RWPE1 (cell line): Measurements from ENCODE around the gene UVSSA.
"Not testable (repeated sequence)": the region's sequence is repeated elsewhere in the genome, so short reads cannot be mapped to it uniquely, and the experiment has no call there.

ENCODE experiments used
- CTCF ChIA-PET: fragments of 350-600 bp; sonication (Branson Sonifier 250); formaldehyde crosslinking; extraction: SDS; loops from one replicate; lab custom pipeline; 2021; lab: Yijun Ruan, JAX
- POLR2A ChIA-PET: fragments of 400-600 bp; formaldehyde crosslinking; extraction: SDS; loops from one replicate; lab custom pipeline; 2020; ENCODE audit warnings: antibody characterized with exemption; ENCODE audit not compliant: low non-redundant PET; lab: Yijun Ruan, JAX
- DNase-seq: peaks from one replicate; pipeline ENCODE4 v3.0.0; 2012; ENCODE audit warnings: low spot score
- H3K27ac ChIP-seq: fragments of 450-650 bp; 2 replicates; pipeline ENCODE4 v1.5.1; 2017
- TF ChIP-seq, protein P1 (sequence below): fragments of 450-650 bp; conservative IDR thresholded peaks from 2 replicates; pipeline ENCODE4 v1.5.1; 2017; ENCODE audit warnings: low read depth, mild to moderate bottlenecking

Gene UVSSA

DNA sequence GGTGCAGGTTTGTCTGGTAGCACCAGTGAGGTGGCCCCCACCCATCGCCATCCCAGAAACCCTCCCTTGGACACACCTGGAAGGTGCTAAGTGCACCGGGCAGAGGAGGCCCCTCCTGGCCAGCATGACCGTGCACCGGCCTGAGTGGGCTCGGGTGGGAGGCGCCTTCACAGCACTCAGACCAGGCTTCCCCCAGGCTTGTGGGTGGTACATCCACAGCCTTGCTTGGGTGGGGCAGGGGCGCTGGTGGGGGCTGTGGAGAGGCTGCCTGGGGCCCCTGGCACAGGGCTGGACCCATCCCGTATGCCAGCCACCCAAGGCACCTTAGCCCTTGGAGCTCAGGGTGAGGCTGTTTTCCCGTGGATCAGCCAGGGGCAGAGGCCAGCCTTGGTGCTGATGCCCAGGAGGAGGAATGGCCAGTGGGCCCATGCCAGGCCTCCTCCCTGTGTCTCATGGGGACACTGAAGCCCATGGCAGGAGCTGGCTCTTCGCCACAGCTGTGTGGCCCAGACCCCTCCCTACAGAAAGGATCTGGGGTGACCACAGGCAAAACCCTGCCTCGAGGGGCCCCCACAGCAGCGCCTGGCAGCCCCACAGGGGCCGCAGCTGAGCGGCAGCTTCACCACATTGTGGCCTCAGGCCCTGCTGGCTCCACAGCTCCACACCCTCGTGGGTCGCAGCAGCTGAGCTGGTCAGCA lies 37.8 kb downstream of the UVSSA start:
- ChIA-PET CTCF (interaction anchor here (0.6 kb wide), 1 partner anchor 324 kb away, joined by 3 read pairs; no protein-coding TSS in a partner anchor), POLR2A (no interaction called here)
- DNase-seq, result no peak
- TF ChIP-seq, protein P1, sequence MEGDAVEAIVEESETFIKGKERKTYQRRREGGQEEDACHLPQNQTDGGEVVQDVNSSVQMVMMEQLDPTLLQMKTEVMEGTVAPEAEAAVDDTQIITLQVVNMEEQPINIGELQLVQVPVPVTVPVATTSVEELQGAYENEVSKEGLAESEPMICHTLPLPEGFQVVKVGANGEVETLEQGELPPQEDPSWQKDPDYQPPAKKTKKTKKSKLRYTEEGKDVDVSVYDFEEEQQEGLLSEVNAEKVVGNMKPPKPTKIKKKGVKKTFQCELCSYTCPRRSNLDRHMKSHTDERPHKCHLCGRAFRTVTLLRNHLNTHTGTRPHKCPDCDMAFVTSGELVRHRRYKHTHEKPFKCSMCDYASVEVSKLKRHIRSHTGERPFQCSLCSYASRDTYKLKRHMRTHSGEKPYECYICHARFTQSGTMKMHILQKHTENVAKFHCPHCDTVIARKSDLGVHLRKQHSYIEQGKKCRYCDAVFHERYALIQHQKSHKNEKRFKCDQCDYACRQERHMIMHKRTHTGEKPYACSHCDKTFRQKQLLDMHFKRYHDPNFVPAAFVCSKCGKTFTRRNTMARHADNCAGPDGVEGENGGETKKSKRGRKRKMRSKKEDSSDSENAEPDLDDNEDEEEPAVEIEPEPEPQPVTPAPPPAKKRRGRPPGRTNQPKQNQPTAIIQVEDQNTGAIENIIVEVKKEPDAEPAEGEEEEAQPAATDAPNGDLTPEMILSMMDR, result no peak
- no peak overlapping the region for H3K27ac ChIP-seq

DNA sequence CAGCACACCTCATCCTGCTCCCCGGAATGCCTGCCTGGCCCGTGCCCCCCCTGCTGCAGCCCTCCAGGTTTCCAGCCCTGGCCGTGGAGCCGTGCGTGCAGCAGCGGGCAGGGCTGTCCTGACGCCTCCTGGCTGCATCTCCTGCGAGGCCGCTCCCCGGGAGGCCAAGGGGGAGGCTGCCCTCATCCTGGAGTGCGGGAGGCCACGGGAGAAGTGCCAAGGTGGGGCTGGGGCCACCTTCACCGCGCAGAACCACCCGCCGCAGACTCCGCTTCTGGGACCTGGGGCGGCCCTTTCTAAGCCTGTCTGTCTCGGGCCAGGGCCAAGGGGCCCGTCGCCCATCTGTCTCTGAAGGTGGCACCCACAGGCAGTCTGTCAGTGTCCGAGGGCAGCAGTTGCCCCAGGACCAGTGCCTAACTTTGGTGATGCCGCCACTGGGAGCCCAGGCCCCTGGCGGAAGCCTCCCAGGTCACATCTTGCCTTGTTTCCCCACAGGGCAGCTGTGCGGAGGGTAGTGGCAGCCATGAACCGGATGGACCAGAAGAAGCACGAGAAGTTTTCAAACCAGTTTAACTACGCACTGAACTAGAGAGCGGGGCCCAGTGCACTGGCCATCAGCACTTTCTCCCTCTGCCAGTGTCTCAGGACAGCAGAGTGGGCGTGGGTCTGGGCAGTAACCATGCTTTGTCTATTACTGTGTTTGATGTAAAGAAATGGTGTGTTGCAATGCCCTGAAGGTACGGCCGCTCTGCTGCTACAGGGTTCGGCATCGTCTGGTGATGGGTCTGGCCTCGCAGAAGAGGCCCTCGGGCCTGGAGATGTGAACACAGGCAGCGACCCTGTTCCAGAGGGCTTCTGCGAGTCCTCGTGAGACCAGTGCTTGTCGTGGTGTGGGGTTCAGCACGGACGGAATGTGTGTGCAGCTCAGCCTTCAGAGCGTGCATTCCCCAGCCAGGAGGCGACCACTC lies 38.6 kb downstream of the UVSSA start:
- no peak for DNase-seq
- ChIA-PET POLR2A (no interaction called here), CTCF (interaction anchor here (0.6 kb wide), 1 partner anchor 323 kb away, joined by 3 read pairs; no protein-coding TSS in a partner anchor)
- TF ChIP-seq, protein P1, result no peak
- no peak overlapping the region for H3K27ac ChIP-seq

DNA sequence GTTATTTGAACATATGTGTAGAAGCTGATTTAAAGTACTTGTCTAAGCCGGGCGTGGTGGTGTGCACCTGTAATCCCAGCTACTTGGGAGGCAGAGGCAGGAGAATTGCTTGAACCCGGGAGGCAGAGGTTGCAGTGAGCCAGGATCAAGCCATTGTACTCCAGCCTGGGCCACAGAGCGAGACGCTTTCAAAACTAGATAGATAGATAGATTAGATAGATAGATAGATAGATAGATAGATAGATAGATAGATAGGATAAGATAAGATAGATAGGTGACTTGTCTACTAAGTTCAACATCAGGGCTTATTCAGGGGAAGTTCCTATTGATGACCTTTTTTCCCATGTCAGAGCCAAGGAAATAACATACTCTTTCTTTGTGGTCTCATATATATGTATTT lies 46.4 kb downstream of the UVSSA start:
- H3K27ac ChIP-seq, CTCF ChIA-PET, DNase-seq, POLR2A ChIA-PET: not testable (repeated sequence)

DNA sequence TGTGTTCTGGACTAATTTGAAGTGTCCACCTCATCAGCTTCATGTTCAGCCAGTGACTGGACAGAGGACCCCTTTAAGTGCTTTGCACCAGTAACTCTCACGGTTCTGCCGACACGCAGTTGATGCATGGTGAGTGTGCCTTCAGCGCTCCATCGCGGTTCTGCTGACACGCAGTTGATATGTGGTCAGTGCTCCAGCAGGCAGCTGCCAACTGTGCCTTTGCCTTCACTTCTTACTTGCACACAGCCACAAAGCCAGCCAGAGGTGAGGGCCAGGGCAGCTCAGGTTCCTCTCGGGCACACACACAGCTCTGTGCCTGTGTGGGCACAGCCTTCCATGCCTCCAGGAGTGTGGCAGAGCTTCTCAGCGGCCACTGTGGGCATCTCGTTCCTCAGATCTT lies 46.9 kb downstream of the UVSSA start:
- no peak for DNase-seq
- TF ChIP-seq, protein P1, result no peak
- ChIA-PET POLR2A (no interaction called here), CTCF (no interaction called here)
- H3K27ac ChIP-seq, result no peak overlapping the region

DNA sequence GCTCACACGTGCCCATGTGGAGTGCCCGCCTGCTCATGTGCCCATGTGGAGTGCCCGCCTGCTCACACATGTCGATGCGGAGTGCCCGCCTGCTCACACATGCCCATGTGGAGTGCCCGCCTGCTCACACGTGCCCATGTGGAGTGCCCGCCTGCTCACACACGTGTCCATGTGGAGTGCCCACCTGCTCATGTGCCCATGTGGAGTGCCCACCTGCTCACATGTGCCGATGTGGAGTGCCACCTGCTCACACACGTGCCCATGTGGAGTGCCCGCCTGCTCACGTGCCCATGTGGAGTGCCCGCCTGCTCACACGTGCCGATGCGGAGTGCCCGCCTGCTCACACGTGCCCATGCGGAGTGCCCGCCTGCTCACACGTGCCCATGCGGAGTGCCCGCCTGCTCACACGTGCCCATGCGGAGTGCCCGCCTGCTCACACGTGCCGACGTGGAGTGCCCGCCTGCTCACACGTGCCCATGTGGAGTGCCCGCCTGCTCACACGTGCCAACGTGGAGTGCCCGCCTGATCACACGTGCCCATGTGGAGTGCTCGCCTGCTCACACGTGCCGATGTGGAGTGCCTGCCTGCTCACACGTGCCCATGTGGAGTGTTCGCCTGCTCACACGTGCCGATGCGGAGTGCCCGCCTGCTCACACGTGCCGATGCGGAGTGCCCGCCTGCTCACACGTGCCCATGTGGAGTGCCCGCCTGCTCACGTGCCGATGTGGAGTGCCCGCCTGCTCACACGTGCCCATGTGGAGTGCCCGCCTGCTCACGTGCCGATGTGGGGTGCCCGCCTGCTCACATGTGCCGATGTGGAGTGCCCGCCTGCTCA lies 47.8 kb downstream of the UVSSA start:
- CTCF ChIA-PET, result interaction anchor here (0.7 kb wide), 1 partner anchor 201 kb away, joined by 3 read pairs; no protein-coding TSS in a partner anchor
- POLR2A ChIA-PET, DNase-seq, H3K27ac ChIP-seq: not testable (repeated sequence)

DNA sequence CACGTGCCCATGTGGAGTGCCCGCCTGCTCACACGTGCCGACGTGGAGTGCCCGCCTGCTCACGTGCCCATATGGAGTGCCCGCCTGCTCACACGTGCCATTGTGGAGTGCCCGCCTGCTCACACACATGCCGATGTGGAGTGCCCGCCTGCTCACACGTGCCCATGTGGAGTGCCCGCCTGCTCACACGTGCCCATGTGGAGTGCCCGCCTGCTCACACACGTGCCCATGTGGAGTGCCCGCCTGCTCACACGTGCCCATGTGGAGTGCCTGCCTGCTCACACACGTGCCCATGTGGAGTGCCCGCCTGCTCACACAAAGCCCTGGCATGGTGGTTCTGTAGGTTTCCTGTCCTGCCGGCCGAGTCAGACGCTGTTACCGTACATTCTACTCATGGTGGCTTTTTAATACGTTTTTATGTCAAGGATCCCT lies 48.4 kb downstream of the UVSSA start:
- CTCF ChIA-PET, POLR2A ChIA-PET, H3K27ac ChIP-seq, DNase-seq: not testable (repeated sequence)

DNA sequence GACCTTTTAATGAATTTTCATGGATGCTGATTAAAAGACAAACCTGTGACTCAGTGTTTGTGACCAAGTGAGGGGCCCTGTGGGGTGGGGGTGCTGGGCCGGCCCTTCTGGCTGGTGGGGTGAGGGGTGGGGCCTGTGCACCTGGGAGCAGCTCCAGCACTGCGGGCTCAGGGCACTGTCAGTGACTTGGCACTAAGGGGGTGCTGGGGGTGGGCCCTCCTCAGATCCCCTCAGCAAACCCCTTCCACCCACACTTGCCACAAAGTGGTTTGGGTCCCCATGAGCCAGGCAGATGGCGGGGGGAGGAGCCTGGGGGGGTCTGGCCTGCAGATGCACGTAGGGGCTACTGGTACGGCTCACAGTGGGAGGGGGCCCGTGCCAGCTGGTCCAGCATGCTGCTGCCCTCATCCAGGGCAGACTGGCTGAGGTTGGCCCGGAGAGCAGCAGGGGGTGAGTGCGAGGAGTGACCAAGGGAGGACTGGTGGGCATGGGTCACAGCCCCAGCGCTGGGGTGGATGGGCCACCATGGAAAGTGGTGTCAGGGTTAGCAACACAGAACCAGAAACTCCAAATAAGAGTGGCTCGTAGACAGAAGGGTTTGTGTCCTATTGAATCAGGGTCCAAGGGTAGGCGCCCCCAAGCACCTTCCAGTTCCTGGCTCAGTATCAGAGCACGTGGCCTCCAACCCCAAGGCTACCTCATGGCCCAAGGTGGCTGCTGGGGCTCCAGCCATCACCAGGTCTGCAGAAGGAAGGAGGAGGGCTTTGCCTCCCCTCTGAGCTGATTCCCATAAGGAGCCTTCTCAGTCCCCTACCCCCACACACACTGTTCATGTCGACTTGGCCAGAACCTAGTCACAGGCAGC lies 49.2 kb downstream of the UVSSA start:
- H3K27ac ChIP-seq, result no peak overlapping the region
- ChIA-PET POLR2A (no interaction called here), CTCF (no interaction called here)
- no peak for DNase-seq
- TF ChIP-seq, protein P1, result no peak
